ENCODE measurements around the gene CAPRIN1.

Gene CAPRIN1

GRCh38 chr11:34136420-34136819, 84.9 kb downstream of the CAPRIN1 start:
- no peaks in the 10 kb centered on the region for H3K27me3 ChIP-seq (ENCODE audit: insufficient read depth, poor library complexity, severe bottlenecking)

GRCh38 chr11:34139346-34139745, 87.8 kb downstream of the CAPRIN1 start:
- Histone ChIP-seq H3K4me3 (replicated peaks; ENCODE audit: insufficient read depth, low read length) (no peak overlapping the region), H3K27me3 (ENCODE audit: insufficient read depth, poor library complexity, severe bottlenecking) (no peaks in the 10 kb centered on the region), H3K27ac (replicated peaks) (no peak overlapping the region)
- TF ChIP-seq REST (IDR thresholded peaks at IDR 0.05; ENCODE audit: insufficient replicate concordance, low read depth): no peak
- no peak for TF ChIP-seq SPI1 (IDR thresholded peaks at IDR 0.05; ENCODE audit: borderline replicate concordance, low read depth)
- TF ChIP-seq CTCF (IDR thresholded peaks at IDR 0.05; ENCODE audit: insufficient read depth, low read length): no peak
- no peak for TF ChIP-seq POLR2AphosphoS5 (IDR thresholded peaks at IDR 0.05; ENCODE audit: low read depth)
- DNase-seq (ENCODE audit: low read depth in 1 of 2, low spot score in 1 of 2): no peak

More at GRCh38 chr11:34136420-34136819, 84.9 kb downstream of the CAPRIN1 start:
- no peak for TF ChIP-seq GABPA (IDR thresholded peaks at IDR 0.05; ENCODE audit: low read depth)
- TF ChIP-seq CTCF (IDR thresholded peaks at IDR 0.05; ENCODE audit: insufficient read depth, low read length): no peak
- no peak for TF ChIP-seq REST (IDR thresholded peaks at IDR 0.05; ENCODE audit: insufficient replicate concordance, low read depth)
- no peak for TF ChIP-seq POLR2AphosphoS5 (IDR thresholded peaks at IDR 0.05; ENCODE audit: low read depth)
- no peak for TF ChIP-seq SPI1 (IDR thresholded peaks at IDR 0.05; ENCODE audit: borderline replicate concordance, low read depth)
- no peak for DNase-seq (ENCODE audit: low read depth in 1 of 2, low spot score in 1 of 2)
- Histone ChIP-seq H3K27ac (replicated peaks) (no peak overlapping the region), H3K4me3 (replicated peaks; ENCODE audit: insufficient read depth, low read length) (no peak overlapping the region)

GRCh38 chr11:34140149-34140548, 88.6 kb downstream of the CAPRIN1 start:
- H3K27me3 ChIP-seq (ENCODE audit: insufficient read depth, poor library complexity, severe bottlenecking): no peaks in the 10 kb centered on the region
- TF ChIP-seq REST (IDR thresholded peaks at IDR 0.05; ENCODE audit: insufficient replicate concordance, low read depth) (no peak), POLR2AphosphoS5 (IDR thresholded peaks at IDR 0.05; ENCODE audit: low read depth) (no peak), SPI1 (IDR thresholded peaks at IDR 0.05; ENCODE audit: borderline replicate concordance, low read depth) (no peak), CTCF (IDR thresholded peaks at IDR 0.05; ENCODE audit: insufficient read depth, low read length) (no peak), GABPA (IDR thresholded peaks at IDR 0.05; ENCODE audit: low read depth) (no peak)
- no peak overlapping the region for H3K4me3 ChIP-seq (replicated peaks; ENCODE audit: insufficient read depth, low read length)
- no peak overlapping the region for H3K27ac ChIP-seq (replicated peaks)
- DNase-seq (ENCODE audit: low read depth in 1 of 2, low spot score in 1 of 2): no peak

Measured in HL-60 (cell line).